ENCODE data around the gene ENG.
"Not testable (repeated sequence)": the region's sequence is repeated elsewhere in the genome, so short reads cannot be mapped to it uniquely, and the experiment has no call there.

ENG gene

GRCh38 chr9:127846443-127847177, 7.8 kb downstream of the ENG start:
- DNase-seq, result no peak

GRCh38 chr9:127845619-127846018, 8.8 kb downstream of the ENG start:
- DNase-seq, result not testable (repeated sequence)

GRCh38 chr9:127844821-127845359, 9.6 kb downstream of the ENG start:
- no peak for DNase-seq

- no peak for DNase-seq
Observed at GRCh38 chr9:127841087-127841835, 13.2 kb downstream of the ENG start.

- peak in 1 of 56 donors; percentile 16 for DNase-seq
Observed at GRCh38 chr9:127838375-127839078, 15.9 kb downstream of the ENG start.

- DNase-seq, result no peak
Observed at GRCh38 chr9:127837346-127837745, 17.1 kb downstream of the ENG start.

- DNase-seq, result not testable (repeated sequence)
Observed at GRCh38 chr9:127836561-127836960, 17.9 kb downstream of the ENG start.

- DNase-seq, result peak in 1 of 56 donors; percentile 8
Observed at GRCh38 chr9:127835991-127836516, 18.4 kb downstream of the ENG start.

GRCh38 chr9:127833555-127833954, 20.9 kb downstream of the ENG start:
- DNase-seq, result no peak

- no peak for DNase-seq
Observed at GRCh38 chr9:127832248-127832647, 22.2 kb downstream of the ENG start.

- DNase-seq, result no peak
Observed at GRCh38 chr9:127829205-127829906, 25.1 kb downstream of the ENG start.

GRCh38 chr9:127828262-127829031, 26.0 kb downstream of the ENG start:
- peak in 15 of 56 donors; percentile 6 to 60 (median 22) for DNase-seq

GRCh38 chr9:127826253-127826913, 28.1 kb downstream of the ENG start:
- DNase-seq, result no peak

- peak in 6 of 56 donors; percentile 8 to 69 (median 22) for DNase-seq
Observed at GRCh38 chr9:127825319-127826051, 29.0 kb downstream of the ENG start.

- no peak for DNase-seq
Observed at GRCh38 chr9:127822108-127822507, 32.4 kb downstream of the ENG start.

- DNase-seq, result no peak
Observed at GRCh38 chr9:127818574-127818973, 35.9 kb downstream of the ENG start.

- no peak for DNase-seq
Observed at GRCh38 chr9:127817881-127818434, 36.5 kb downstream of the ENG start.

- DNase-seq, result no peak
Observed at GRCh38 chr9:127816728-127817127, 37.7 kb downstream of the ENG start.

- DNase-seq, result no peak
Observed at GRCh38 chr9:127816362-127816725, 38.1 kb downstream of the ENG start.

Data from amygdala (tissue), 56 donors.